ENCODE measurements around the gene PARP2.
"Not testable (repeated sequence)": the region's sequence is repeated elsewhere in the genome, so short reads cannot be mapped to it uniquely, and the experiment has no call there.

PARP2 gene

DNA sequence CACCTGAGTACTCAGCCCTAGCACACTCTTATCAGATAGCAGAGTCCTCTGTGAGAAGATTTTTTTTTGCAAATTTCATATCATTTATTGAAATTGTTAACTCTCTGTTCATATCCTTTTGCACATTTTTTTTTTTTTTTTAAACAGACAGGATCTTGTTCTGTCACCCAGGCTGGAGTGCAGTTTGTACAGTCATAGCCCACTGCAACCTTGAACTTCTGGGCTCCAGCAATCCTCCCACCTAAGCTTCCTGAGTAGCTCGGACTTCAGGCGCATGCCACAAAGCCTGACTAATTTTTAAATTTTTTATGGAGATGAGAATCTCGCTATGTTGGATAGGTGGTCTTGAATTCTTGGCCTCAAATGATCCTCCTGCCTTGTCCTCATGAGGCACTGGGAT is 4.3 kb downstream of the PARP2 start:
- DNase-seq (ENCODE audit: low spot score) = no peak

DNA sequence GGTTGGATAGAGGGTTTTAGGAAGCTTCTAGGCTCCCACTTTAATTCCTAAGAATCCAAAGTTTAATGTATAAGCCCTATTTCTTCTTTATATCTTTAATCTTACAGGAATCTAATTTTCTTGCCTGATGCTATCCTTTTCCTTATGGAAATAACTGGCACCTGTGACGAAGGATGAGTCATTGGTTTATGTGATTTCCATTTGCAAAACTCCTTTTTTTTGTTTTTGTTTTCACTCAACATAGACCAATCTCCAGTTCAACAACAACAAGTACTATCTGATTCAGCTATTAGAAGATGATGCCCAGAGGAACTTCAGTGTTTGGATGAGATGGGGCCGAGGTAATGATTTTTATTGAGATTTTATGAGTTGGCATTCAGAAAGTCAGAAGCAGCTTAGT is 6.8 kb downstream of the PARP2 start:
- no peak for DNase-seq (ENCODE audit: low spot score)

DNA sequence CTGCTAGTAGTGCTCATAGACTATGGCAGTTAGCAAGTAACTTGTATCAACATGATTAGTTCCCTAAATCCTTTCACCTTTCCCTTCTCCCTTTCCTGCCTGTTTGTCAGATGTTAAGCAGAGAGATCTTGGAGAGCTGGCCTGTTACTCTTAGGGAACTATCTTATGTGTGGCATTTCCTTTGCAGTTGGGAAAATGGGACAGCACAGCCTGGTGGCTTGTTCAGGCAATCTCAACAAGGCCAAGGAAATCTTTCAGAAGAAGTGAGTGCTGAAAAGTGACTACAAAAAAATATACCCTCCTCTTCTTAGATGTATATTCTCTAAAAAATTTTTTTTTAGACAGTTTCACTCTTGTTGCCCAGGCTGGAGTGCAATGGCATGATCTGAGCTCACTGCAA is 7.4 kb downstream of the PARP2 start:
- no peak for DNase-seq (ENCODE audit: low spot score)

DNA sequence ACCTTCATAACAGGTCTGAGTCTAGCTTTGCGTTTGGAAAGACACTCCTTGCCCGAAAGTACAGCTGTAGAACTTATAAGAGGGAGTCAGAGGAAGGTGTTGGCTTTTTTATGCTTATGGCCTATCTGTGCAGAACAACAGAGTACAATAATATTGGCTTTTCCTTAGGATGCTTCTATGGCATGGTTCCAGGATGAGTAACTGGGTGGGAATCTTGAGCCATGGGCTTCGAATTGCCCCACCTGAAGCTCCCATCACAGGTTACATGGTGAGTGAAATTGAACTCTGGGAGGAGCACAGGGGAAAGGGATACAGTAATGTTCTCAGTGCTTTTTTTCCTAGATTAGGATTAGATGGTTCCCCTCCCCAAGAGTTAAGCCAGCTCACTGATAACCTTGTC is 13.0 kb downstream of the PARP2 start:
- DNase-seq (ENCODE audit: low spot score) = no peak

DNA sequence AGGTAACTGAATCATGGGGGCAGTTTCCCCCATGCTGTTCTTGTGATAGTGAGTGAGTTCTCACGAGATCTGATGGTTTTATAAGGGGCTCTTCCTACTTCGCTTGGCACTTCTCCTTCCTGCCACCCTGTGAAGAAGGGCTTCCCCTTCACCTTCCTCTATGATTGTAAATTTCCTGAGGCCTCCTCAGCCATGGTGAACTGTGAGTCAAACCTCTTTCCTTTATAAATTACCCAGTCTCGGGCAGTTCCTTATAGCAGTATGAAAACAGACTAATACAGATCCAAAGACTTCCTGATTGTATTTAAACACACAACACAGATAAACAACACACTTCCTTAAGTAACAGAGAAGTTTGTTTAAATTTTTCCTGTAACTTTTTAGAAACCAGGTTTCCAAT is 15.0 kb downstream of the PARP2 start:
- DNase-seq (ENCODE audit: low spot score) = not testable (repeated sequence)

DNA sequence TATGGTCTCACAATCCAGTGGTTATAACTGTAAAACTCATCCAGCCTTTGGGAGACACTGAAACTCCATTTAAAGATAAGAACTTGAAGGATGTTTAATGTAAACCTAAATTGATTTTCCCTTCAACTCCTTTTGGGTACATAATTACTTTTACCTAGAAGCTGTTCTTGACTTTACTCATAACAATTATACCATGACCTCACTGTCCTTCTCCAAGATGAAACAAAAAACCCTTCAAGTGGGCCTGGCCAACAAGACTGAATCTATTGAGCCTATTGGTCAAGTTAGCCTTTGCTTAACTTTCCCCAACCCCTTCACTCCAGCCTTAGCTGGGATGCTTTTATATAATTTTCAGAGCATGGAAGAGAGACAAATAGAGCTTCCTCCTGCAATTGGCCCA is 22.5 kb downstream of the PARP2 start:
- DNase-seq (ENCODE audit: low spot score) = no peak

DNA sequence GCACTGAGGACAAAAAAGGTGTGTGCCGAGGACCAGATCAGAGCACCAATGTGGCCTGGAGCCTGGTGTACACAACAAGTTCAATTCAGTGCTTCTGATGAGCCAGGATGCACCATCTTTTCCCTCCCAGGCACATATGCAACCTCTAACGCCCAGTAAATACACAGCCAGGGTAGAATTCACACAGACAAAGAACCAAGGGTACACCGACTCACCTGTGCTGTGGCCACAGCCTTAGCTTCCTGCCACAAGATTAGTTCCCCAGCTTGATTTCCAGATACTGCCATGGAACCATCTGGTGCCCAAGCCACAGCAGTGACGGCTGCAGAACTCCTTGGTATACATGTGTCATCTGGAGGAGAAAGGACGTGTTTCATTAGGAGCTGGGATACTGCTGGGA is 29.4 kb downstream of the PARP2 start:
- no peak for DNase-seq (ENCODE audit: low spot score)

DNA sequence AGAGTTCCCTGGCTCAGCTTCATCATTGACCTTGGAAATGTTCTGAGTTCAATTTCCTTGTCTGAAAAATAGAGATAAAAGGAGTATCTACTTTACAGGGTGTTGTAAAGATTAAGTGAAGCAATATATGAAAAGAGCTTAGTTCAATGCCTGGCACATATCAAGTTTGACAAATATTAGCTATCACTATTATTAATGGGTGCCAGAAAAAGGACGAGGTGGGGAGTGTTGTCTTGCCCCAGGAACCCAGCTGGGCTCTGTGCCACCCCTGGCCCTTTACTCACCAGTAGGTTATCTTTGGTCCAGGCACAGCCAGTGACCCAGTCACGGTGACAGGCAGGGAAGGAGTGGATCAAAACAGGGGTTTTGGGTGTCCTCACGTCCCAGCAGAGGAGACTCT is 32.0 kb downstream of the PARP2 start:
- no peak for DNase-seq (ENCODE audit: low spot score)

DNA sequence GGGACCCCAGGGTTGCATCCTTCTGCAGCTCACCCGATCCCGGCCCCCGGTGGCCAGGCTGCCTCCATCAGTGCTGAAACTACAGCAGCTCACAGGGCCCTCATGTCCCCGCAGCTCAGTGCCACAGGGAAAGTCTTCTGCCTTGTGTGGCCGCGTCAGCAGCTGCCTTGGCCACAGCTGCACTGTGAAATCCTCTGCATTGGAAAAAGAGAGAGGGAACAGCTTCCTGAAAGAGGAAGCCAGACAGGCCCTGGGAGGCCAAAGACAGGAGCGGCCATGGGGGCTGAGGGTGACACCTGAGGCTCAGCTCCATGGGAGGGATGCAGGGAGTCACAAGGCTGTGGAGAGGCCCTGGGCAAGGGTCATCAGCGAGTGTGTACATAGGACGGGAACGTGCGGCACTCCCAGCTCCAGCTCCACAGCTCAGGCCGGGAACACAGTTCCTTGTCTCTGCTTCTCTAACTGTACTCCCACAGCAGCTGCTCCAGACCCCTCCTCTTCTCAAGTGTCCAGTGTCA is 32.7 kb downstream of the PARP2 start:
- DNase-seq (ENCODE audit: low spot score) = no peak

DNA sequence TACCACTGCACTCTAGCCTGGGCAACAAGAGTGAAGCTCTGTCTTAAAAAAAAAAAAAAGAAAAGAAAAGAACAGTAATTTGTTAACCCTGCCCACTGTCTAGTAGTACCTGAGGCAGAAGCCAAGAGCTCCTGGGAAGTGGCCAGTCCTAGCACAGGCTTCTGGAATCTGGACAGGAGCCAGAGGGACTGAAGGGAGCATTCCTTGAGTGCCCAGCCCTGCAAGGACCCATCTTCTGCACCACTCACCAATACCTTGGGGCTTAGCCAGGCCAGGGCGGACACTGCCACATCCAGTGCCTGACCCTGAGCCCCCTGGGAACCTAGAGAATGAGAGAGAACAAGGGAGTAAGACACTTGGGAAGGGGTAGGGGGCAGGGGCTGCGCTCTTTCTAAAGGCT is 33.7 kb downstream of the PARP2 start:
- DNase-seq (ENCODE audit: low spot score) = no peak

DNA sequence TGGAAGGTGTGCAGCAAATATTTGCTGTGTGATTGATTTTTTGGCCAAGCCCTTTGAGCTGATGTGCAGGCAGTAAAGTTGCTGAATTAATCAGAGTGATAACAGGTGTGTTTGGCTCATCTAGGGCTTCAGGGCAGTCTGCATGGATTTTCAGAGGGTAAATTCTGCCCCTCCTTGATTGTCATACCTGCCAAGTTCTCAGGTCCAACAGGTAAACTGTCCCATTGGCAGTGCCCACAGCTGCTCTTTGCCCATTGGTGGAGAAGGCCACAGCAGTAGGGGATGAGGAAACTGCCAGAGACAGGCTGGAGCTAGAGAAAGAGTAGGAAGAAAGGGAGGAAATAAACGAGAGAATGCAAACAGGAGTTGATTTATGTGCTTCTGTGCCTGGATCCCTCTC is 36.3 kb downstream of the PARP2 start:
- DNase-seq (ENCODE audit: low spot score) = no peak

DNA sequence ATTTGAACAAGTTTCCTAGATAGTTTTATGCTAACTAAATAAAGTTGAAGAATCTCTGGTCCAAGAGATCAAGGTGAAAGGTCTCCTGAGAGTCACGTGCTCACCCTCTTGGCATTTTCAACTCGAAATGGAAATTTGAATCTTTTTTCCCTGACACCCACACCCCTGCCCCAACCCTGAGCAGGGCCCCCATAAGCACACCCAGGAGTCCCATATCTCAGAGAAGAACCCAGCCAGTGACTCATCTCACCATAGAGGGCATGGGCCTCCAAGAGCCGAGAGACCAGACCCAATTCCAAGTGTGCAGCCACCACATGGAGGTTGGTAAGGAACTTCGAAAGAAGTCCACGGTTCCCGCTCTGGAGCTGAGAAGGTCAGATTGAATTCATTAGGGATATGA is 37.2 kb downstream of the PARP2 start:
- no peak for DNase-seq (ENCODE audit: low spot score)

DNA sequence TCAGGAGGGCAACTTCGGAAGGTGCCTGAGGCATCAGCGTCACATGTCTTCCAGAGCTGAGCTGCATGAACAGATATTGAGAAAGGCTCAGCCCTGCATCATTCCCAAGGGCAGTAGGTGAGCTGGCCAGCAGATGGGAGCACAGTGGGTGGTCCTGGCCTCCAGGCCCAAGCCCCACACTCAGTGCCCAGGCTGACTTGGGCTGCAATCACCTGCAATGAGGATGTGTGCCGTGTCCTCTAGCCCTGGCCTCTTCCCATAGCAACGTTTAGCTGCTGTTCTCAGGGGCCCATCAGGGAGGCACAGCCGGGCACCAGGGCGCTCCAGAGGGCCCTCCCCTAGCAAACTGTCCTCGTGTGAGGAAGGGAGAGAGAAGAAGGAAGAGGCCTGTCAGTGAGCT is 37.9 kb downstream of the PARP2 start:
- no peak for DNase-seq (ENCODE audit: low spot score)

DNA sequence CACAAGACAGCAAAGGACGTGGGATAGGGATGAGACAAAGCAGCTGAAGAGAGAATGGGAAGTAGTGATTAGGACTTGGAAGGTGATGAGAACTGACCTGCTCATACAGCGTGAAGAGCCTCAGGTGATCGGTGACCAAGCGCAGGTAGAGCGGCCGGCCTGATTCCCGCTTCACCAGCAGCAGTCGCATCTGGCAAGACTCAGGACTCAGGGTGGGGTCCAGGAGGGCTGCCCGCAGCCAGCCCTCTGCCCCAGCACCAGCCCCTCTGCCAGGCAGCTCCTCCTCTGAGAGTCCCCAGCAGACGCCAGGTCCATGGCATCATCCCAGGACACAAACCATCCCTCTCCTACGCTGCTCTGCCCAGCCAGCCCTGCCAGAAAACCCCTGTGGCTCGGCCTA is 39.1 kb downstream of the PARP2 start:
- DNase-seq (ENCODE audit: low spot score) = no peak

DNA sequence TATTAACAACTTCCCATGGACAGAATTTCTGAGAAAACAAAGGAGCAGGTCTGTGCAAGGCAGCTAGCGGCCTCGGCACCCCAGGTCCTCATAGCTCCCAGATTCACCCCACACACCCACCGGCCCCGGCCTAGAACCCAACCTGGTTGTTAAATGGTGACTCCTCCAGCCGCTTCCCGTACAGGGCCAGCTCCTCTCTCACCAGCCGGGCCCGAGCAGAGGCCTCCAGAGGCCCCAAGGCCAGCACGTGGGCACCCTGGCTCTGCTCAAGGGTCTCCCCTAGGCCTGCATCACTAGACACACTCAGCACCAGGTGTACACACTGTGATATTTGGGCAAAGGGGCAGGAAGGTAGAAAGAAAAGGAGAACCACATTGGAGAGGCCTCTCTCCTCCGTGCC is 39.6 kb downstream of the PARP2 start:
- DNase-seq (ENCODE audit: low spot score) = no peak

DNA sequence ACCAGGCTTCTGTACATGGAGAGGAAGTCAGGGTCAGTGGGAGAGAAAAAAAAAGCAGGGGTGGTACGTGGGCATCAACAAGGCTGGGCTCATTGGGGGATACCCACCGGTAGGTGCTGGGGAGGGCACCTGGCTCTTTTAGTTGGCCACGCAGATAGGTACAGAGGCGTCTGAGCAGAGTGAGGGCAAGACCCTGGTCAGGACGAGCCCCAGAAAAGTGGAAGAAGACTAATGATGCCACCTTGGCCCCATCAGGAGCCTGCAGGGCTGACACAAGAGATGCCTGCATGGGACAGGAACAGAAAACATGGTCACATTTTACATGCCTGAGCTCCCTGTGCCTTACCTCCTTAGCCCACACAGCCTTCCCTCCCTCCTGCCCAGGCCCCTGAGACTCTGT is 40.2 kb downstream of the PARP2 start:
- DNase-seq (ENCODE audit: low spot score) = no peak

DNA sequence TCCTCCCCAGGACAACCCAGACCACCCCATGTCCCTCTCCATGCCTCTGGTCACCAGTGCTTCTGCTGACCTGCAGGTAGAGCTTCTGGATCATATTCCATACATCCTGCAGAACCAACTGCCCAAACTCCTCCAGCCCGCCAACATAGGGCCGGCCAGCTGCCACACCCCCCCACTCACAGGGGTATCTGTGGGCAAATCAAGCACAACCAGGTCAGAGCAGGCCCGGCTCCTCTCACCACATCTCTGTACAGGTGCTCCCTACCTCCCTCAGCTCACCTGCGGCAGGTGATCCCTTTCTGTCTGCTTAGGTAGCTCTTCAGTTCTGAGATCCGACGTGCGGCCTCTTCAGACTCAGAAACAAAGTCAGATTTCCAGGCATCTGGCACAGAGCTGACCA is 40.9 kb downstream of the PARP2 start:
- DNase-seq (ENCODE audit: low spot score) = no peak

DNA sequence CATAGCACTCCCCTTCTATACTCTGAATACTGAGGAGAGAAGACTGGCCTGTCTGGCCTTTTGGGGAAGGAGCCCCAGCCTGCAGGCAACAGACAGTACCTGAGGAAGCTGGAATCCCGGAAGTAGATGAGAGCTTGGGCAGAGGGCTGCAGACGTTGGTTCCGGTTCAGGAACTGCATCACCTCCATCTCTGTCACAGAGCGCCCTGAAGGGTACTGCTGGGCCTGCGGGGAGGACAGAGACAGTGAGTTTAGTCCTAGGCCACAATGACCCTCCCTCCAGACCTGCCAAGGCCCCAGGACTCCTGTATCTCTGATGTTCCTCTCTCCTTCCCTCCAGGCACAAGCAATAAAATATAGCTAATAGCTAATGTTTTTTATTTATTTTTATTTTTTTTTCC is 41.5 kb downstream of the PARP2 start:
- DNase-seq (ENCODE audit: low spot score) = no peak

DNA sequence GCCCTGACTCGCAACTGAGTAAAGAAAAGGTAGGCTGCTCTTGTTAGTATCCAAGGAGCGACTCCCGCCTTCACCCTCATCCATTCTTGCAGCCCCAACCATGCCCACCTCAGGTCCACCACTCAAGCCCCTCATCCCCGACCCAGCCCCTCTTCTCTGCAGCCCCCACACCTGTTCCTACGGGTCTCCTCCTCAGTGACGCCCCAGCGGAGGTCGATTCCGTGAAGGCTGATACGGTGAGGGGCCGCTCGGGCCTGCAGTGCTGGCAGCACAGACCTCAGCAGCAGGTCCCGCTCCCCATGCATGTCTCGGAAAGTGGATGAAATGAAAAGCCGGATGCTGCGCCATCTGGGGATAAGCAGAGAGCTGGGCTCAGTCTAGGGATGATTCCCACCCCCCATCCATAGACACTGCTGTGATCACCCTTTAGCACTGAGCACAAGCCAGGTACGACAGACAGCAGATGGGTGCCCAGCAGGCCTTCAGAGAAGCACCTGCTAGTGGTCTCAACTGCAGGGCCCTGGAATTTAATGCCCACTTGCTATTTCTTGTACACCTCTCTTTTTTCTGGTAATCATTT is 42.9 kb downstream of the PARP2 start:
- DNase-seq (ENCODE audit: low spot score) = no peak

DNA sequence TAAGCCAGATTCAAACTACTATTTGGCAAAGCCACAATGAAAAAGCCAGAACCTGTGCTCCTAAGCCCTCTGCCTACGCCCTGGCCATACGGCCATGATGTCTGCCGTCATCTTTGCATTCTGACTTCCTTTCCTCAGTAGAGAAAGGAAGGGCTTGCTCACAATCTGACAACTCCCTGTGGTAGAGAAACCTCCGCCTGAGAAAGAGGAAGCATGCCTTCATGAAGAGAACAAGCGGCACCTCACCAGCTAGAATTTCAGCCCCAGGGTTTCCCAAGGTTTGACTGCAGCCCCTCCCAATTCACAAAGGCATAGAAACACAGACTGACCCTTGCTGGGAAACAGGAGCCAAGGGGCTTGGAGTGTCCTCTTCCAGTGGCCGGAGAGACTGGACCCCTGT is 44.1 kb downstream of the PARP2 start:
- DNase-seq (ENCODE audit: low spot score) = no peak

DNA sequence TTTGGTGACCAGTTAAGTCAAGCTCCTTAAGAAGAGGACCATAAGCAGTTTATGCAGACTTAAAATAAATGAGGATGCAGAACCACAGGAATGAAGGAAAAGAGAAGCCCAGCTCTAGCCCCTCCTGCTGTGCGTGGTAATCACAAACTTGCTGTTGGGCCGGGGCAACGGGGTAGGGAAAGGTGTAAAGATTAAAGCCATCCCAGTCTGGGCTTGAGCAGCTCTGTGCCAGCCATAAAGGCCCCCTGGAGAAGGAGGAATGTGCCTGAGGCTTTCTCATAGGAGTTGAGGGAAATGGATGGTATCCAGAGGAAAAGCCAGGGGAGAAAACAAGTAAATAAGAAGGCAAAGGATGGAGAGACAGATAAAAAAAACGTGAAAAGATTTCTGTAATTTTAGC is 44.7 kb downstream of the PARP2 start:
- no peak for DNase-seq (ENCODE audit: low spot score)

DNA sequence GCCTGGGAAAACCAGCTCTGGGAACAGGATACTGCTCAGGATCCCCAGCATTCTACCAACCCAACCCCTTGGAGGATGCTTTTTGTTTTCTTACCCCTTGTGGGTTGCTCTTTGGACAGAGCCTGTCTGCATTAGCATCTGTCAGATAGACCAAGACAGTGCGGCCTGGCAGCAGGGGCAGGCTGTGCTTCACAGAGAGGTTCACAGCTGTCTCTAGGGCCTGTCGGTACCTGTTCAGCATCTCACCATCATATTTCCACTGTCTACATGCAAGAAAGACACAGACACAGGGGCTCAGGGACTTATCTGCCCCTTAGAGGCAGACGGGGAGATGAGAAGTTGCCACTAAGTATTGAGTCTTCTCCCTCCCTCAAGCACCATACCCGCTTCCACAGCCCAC is 48.1 kb downstream of the PARP2 start:
- no peak for DNase-seq (ENCODE audit: low spot score)

DNA sequence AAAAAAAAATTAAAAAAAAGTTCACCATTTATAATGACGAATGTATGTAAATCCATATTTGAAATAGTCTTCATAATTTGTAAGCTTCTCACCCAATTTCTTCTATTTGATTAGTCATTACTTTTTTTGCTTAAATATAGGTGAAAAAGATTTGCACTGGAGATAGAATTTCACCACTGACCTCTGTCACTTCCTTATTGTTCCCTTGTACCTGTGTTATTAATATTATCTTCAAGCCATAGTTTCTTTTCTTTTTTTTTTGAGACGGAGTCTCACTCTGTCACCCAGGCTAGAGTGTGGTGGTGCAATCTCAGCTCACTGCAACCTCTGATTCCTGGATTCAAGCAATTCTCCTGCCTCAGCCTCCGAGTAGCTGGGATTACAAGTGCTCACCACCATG is 54.1 kb downstream of the PARP2 start:
- no peak for DNase-seq (ENCODE audit: low spot score)

DNA sequence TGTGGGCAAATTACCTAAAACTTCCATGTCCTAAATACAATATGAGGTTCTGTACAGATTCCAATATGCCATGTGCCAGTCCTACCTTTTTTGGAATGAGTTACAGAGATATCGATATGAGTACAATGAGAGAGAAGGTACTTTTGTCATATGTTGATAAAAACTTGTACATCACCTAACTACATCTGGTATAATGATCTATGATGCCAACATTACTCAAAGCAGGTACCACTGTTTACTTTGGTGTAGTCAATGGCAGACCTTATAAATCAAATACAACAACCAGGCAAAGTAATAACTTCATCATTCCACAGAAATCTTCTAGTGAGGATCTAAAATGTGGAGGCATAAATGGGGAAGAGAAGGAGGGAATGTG is 57.1 kb downstream of the PARP2 start:
- no peak for DNase-seq (ENCODE audit: low spot score)

All from globus pallidus (tissue), 1 donor.